ENCODE measurements around the gene MMP1. TPM values are rescaled to one million over a fixed set of nuclear protein-coding genes. Genes with fewer than 3 reads are reported as not detected.

MMP1 gene
- total RNA-seq, 1 experiment from 2014 or later = 0.35 TPM

DNA sequence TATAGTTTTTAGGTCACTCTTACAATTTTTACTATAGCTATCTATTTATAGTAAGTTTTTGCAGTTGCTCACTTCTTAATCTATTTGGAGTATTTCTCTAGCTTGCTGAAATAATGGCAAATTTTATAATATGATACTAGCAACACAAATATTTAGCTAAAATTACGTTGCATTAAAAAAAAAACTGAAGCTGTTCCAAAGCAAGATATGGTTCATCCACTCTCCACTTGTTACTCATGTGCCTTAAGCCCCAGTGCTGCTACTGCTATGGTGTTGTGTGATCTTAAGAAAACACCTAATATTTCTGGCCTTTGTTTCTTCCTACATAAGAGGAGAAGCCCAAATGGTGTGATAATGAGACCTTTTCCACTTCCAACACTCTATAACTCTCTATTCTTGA, 45.0 kb upstream of the MMP1 start:
- intact Hi-C loops (cut with micrococcal nuclease; ENCODE audit: unreplicated experiment) = no loop called here
- H3K9me2 ChIP-seq (ENCODE audit: insufficient read depth) = no peaks in the 10 kb centered on the region
- peaks cover 7% of the 10 kb centered on the region; the same call in 1 of the 2 replicates for H3F3A ChIP-seq (ENCODE audit: insufficient read depth, low read depth)
- H3K79me2 ChIP-seq (ENCODE audit: low read depth) = no peaks in the 10 kb centered on the region
- DNase-seq = no peak
- CTCF ChIA-PET = no interaction called here
- peaks cover 11% of the 10 kb centered on the region for H3K4me1 ChIP-seq (replicated peaks; ENCODE audit: insufficient read depth)
- no peak overlapping the region for H3K4me3 ChIP-seq
- no peak overlapping the region for H2AFZ ChIP-seq
- H3K9me3 ChIP-seq (ENCODE audit: insufficient read depth, low read depth) = no peaks in the 10 kb centered on the region
- no peak overlapping the region for H3K4me2 ChIP-seq
- no TSS peak for BruUV-seq (replicated peaks)
- H3K27me3 ChIP-seq (ENCODE audit: insufficient read depth, low read depth) = no peaks in the 10 kb centered on the region
- H3K27ac ChIP-seq = no peak overlapping the region
- no peak for TF ChIP-seq EZH2 (IDR thresholded peaks at IDR 0.05; ENCODE audit: low read depth)
- TF ChIP-seq, protein P1, sequence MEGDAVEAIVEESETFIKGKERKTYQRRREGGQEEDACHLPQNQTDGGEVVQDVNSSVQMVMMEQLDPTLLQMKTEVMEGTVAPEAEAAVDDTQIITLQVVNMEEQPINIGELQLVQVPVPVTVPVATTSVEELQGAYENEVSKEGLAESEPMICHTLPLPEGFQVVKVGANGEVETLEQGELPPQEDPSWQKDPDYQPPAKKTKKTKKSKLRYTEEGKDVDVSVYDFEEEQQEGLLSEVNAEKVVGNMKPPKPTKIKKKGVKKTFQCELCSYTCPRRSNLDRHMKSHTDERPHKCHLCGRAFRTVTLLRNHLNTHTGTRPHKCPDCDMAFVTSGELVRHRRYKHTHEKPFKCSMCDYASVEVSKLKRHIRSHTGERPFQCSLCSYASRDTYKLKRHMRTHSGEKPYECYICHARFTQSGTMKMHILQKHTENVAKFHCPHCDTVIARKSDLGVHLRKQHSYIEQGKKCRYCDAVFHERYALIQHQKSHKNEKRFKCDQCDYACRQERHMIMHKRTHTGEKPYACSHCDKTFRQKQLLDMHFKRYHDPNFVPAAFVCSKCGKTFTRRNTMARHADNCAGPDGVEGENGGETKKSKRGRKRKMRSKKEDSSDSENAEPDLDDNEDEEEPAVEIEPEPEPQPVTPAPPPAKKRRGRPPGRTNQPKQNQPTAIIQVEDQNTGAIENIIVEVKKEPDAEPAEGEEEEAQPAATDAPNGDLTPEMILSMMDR (conservative IDR thresholded peaks at IDR 0.05) = no peak
- no peaks in the 10 kb centered on the region for H4K20me1 ChIP-seq (ENCODE audit: insufficient read depth)
- POLR2A ChIA-PET (ENCODE audit: unreplicated experiment) = no interaction called here
- H3K36me3 ChIP-seq (ENCODE audit: low read depth) = no peaks in the 10 kb centered on the region

DNA sequence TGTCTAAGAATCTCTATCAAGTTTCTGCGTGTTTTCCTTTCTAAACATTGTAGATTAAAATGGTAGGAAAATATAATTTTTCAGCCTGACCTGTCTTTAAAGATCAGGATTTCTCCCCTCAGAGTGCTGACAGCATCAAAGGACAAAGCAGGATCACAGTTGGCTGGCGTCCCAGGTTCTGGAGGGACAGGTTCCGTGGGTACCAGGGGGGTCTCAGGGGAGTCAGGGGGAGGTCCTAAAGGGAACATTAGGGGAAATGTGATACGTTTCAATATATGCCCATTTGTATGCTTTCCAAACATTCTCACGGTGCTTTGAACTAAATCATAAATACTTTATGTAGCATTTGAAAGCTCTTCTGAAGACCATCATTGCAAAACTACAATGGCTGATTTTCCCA, 42.1 kb upstream of the MMP1 start:
- no peak for DNase-seq
- intact Hi-C loops (cut with micrococcal nuclease; ENCODE audit: unreplicated experiment) = no loop called here
- H3K4me1 ChIP-seq (replicated peaks; ENCODE audit: insufficient read depth) = peaks cover 21% of the 10 kb centered on the region
- no peaks in the 10 kb centered on the region for H3K79me2 ChIP-seq (ENCODE audit: low read depth)
- H3K9me3 ChIP-seq (ENCODE audit: insufficient read depth, low read depth) = no peaks in the 10 kb centered on the region; the same call in 1 of the 2 replicates
- POLR2A ChIA-PET (ENCODE audit: unreplicated experiment) = no interaction called here
- H3K27me3 ChIP-seq (ENCODE audit: insufficient read depth, low read depth) = no peaks in the 10 kb centered on the region
- H3K9me2 ChIP-seq (ENCODE audit: insufficient read depth) = no peaks in the 10 kb centered on the region
- BruUV-seq (replicated peaks) = no TSS peak
- no peaks in the 10 kb centered on the region for H4K20me1 ChIP-seq (ENCODE audit: insufficient read depth)
- H3K27ac ChIP-seq = no peak overlapping the region
- H2AFZ ChIP-seq = no peak overlapping the region
- H3F3A ChIP-seq (ENCODE audit: insufficient read depth, low read depth) = peaks cover 11% of the 10 kb centered on the region; the same call in 1 of the 2 replicates
- TF ChIP-seq, protein P1 (conservative IDR thresholded peaks at IDR 0.05) = no peak
- TF ChIP-seq EZH2 (IDR thresholded peaks at IDR 0.05; ENCODE audit: low read depth) = no peak
- no peaks in the 10 kb centered on the region for H3K36me3 ChIP-seq (ENCODE audit: low read depth)
- no peak overlapping the region for H3K4me3 ChIP-seq
- CTCF ChIA-PET = no interaction called here
- H3K4me2 ChIP-seq = no peak overlapping the region

- no peaks in the 10 kb centered on the region; the same call in 1 of the 2 replicates for H3K9me3 ChIP-seq (ENCODE audit: insufficient read depth, low read depth)
- peaks cover 13% of the 10 kb centered on the region; the same call in 1 of the 2 replicates for H3F3A ChIP-seq (ENCODE audit: insufficient read depth, low read depth)
- H3K27me3 ChIP-seq (ENCODE audit: insufficient read depth, low read depth) = no peaks in the 10 kb centered on the region
- TF ChIP-seq, protein P1 (conservative IDR thresholded peaks at IDR 0.05) = no peak
- no peak for TF ChIP-seq EZH2 (IDR thresholded peaks at IDR 0.05; ENCODE audit: low read depth)
- H3K36me3 ChIP-seq (ENCODE audit: low read depth) = no peaks in the 10 kb centered on the region
- BruUV-seq (replicated peaks) = no TSS peak
- no peak overlapping the region for H3K4me3 ChIP-seq
- H3K79me2 ChIP-seq (ENCODE audit: low read depth) = no peaks in the 10 kb centered on the region
- H2AFZ ChIP-seq = no peak overlapping the region
- H3K9me2 ChIP-seq (ENCODE audit: insufficient read depth) = no peaks in the 10 kb centered on the region
- ChIA-PET POLR2A (ENCODE audit: unreplicated experiment) (no interaction called here), CTCF (no interaction called here)
- peaks cover 26% of the 10 kb centered on the region for H3K4me1 ChIP-seq (replicated peaks; ENCODE audit: insufficient read depth)
- intact Hi-C loops (cut with micrococcal nuclease; ENCODE audit: unreplicated experiment) = no loop called here
- no peaks in the 10 kb centered on the region for H4K20me1 ChIP-seq (ENCODE audit: insufficient read depth)
- no peak for DNase-seq
- H3K4me2 ChIP-seq = no peak overlapping the region
- no peak overlapping the region for H3K27ac ChIP-seq
These were observed 39.7 kb upstream of the MMP1 start for GRCh38 chr11:102837646-102838045.
